Measurements from ENCODE around the gene LRRC4C. TPM values are rescaled to one million over a fixed set of nuclear protein-coding genes. Genes with fewer than 3 reads are reported as not detected.
A peak's percentile ranks its signal among the peaks of the same experiment; 100 is the strongest.

The LRRC4C gene
- 1 to 10 TPM in 11 of 12 donors, not detected in 1; 1.9 to 7.3 (median 3.2) TPM for polyA plus RNA-seq (ENCODE audit: insufficient read length in 12 of 12)
- long read RNA-seq, donor 1, full-length matches to known transcripts, result 1 of 7 reads
- long read RNA-seq, donor 1, partial matches to known transcripts, result 6 of 7 reads
- long read RNA-seq, donor 1, other reads (novel, unspliced or antisense), result 0 of 7 reads
- long read RNA-seq, donor 2, full-length matches to known transcripts, result 1 of 1 reads
- long read RNA-seq, donor 2, partial matches to known transcripts, result 0 of 1 reads
- long read RNA-seq, donor 2, other reads (novel, unspliced or antisense), result 0 of 1 reads
- long read RNA-seq, donor 3, result 0 reads
- long read RNA-seq, donor 4, result 0 reads
- long read RNA-seq, donor 5, result 0 reads
- long read RNA-seq, donor 6, result 0 reads
- long read RNA-seq, donor 7, result 0 reads
- long read RNA-seq, donor 8, result 0 reads
- long read RNA-seq, donor 9, result 0 reads
- long read RNA-seq, donor 10, full-length matches to known transcripts, result 1 of 1 reads
- long read RNA-seq, donor 10, partial matches to known transcripts, result 0 of 1 reads
- long read RNA-seq, donor 10, other reads (novel, unspliced or antisense), result 0 of 1 reads
- long read RNA-seq, donor 11, result 0 reads

DNA sequence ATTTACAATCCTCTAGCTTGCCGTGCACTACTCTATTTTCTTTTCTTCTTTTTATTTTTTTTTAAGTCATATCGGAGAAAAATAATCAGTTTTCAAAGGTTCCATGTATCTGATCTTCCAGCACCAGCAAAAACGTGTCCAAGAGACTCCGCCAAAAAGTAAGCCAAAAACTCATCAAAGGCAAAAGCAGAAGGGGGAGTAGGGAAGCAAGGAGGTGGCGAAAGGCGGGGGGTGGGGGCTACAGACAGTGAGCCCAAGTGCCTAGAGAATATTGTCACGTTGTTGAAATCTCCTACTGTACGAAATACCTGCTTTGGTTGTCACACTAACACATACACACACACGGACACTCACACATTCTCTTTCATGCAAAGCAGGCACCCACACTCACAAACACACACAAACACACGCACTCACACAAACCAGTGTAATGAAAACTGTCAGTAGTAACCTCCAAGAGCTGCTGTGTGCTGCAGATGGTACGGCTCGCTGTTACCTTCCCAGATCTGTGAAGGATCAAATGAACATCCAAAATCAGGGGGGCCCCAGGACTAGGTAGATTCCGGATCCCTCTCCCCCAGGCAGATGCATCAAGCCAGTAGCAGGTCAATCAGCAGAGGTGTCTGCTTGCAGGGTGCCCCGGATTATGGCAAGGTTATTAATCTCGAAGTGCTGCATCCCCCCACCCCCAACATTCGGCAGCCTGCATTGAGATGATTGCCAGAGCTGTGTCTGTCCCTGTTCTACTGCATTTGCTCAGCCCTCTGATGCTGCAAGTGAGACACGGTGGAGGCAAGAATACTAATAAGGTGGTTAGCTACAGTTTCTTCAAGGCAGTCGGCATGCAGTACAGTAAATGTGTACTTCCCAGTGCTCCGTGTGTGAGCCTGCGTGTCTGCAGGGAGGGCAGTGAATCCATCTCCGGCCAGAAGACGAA, at the start of gene LRRC4C:
Gene LRRC4C, minus strand, starts transcription at position 188 of the 937 bp plus-strand sequence.
- DNase-seq, result no peak

DNA sequence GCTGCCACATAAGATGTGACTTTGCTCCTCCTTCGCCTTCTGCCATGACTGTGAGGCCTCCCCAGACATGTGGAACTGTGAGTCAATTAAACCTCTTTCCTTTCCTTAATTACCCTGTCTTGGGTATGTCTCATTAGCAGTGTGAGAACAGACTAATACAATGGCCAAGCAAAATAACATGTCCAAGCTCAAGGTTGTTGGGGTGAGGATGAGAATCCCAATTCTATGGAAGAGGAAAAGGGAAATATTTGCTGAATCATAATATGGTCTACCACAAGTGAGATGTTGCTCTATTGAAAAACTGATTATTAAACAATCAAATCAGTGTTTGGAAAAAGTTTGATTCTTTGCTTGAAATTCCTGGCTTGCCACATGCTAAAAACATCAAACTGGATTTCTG, 48.7 kb upstream of the LRRC4C start:
- no peak for DNase-seq

DNA sequence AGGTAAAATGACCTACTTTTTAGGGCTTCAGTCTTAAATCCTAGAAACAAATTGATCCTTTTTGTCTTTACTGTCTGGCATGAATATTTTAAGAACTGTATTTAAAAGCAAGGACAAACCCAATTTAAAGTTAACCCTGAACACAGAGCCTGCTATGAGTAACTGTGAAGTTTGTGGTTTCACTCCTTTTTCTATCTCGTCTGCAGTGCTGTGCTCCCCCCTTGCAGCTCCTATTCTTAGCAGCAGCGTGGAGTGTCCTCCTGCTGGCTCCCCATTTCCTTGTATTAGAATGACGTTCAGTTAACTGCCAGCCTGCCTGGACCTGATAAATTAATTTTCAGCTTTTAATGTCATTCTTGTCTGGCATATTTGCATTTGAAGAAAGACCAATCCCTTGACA, 40.0 kb upstream of the LRRC4C start:
- DNase-seq, result no peak

DNA sequence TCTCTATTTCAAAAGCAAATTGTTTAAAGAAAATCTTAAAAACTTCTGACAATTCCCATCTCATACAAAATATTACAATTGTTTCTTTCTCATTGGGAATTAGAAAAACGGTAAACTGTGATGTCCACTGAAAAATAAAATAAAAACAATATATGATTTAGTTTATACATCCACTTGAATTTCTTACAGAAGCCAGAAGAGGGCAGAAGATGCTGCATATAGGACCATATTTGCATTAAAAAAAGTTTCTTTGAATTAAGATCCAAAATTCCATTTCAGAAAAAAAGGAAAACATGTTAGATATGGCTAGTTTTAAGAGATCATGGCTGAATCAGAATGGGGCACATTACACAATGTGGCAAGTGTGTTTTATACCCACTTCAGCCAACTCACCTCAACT, 39.3 kb upstream of the LRRC4C start:
- DNase-seq, result peak; percentile 16

DNA sequence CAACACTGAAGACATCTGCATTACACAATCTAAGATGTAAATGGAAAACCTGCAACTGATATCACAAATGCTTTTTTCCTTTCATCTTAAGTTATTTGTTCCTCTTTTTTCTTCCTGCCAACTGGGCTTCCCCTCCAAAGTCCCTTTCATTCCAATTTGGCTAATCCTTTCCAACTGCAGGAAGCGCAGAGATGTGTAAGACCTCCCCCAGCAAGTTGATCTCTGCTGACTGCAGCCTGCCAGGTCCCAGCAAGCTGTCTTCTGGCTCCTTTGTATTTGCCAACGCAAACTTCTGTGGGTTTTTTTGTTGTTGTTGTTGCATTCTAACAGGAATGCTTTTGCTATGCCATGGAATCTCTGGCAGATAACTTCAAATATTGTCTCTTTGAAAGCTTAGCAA, 38.5 kb upstream of the LRRC4C start:
- peak; percentile 57 for DNase-seq

DNA sequence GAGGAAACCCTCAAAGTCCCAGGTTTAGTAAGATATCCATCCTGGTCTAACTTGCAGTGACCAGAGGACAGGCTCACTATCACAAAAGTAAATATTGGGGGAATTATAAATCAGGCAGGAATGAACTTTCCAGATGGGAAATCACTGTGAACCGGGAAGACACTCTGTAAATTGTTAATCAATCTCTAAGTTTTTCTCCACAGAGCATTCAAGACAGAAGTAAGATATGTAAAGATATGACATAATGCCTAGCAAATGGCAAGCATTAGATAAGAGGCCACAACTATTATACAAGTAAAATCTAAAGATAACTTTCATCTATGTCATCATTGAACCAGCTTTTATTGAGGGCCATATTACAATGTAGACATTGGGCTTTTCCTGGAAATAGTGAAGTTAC, 35.3 kb upstream of the LRRC4C start:
- no peak for DNase-seq

DNA sequence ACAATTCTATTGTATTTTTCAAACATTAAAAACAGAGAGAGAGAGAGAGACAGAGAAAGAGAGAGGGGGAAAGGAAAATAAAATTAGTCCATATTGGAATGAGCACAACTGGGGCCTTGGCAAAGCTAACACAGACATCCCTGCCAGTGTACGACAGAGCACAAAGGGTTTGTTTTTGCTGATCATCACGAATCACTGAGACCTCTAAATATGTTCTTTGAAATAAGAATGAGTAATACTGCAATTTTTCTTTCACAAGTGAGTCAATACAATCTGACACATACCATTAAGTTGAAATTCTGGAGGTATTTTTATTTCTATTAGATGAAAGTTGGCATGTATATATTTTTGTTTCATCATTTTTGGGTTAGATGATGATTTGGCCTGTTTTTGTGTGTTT, 27.0 kb upstream of the LRRC4C start:
- DNase-seq, result no peak

DNA sequence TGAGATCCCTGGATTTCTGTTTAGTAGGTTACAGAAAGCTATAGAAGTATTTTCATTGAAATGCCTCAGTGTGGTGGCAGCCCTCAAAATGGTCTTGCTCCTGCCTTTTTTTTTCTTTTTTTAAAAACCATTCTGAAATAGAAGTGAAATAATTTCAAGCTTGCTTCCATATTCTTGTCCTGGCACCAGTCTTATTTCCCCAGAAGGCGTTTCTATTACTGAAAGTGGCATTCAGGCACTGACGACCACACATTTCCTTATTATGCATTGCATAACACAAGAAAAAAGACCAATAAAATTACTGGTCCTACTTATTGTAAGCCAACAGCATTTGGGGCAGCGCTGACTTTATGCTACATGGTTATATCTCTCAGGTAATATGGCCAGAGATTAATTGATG, 24.5 kb upstream of the LRRC4C start:
- DNase-seq, result no peak

DNA sequence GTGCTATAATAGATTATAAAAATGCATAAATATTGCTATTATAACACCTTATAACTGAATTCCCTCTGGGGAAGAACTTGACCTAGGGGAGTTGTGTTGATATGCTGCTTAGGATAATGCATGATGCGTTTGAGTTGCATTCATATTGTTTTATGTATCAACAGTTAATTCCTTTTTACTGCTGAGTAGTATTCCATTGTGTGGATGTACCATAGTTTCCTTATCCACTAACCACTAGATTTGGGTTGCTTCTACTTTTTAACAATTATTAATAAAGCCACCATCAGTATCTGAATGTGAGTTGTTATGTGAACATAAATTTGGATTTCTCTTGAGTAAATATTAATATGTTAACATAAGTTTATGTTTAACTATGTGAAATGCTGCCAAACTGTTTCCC, 19.7 kb upstream of the LRRC4C start:
- DNase-seq, result no peak

DNA sequence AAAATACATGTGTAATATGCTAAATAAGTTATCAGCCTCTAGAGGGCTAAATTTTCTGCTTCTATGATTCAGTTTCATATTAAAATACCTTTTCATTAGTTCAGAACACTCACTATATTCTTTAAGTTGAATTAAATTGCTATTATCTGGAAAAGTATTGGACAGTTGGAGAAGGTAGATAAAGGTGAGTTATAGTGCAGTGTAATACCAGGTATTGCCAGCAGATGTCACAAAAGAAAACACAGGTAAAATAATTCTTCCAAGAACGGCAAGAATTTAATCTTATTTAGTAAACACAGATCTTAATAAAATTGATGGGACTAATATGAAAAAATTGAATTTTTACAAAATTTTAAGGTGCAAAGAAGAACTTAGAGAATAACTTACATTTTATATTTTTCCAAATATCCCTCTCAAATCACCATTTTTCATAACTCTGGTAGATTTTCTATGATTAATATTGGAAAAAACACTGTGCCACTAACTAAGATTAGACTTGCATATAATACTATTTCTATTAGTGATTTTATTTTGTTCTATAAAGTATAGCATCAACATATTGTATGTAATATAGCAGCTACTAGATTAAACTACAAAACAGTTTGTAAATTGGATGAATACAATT, 1.7 kb upstream of the LRRC4C start:
- DNase-seq, result no peak

DNA sequence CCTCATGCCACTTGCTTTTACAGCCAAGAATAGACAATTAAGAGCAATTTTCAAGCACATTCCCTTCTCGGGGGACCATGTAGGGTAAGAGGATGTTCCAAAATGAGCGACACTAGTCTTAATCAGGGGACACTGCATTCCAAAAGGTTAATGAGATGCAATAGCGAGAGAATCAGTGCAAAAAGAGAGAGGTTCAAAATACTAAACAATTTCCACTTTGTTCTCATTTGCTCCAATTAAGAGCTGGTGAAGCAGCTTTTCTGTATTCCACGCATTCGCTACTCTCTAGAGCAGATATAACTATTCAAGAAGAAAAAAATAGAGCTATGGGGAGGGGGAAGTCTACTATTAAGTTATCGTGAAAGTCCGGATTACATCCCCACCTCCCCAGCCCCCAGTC, 811 bp downstream of the LRRC4C start:
- DNase-seq, result no peak

DNA sequence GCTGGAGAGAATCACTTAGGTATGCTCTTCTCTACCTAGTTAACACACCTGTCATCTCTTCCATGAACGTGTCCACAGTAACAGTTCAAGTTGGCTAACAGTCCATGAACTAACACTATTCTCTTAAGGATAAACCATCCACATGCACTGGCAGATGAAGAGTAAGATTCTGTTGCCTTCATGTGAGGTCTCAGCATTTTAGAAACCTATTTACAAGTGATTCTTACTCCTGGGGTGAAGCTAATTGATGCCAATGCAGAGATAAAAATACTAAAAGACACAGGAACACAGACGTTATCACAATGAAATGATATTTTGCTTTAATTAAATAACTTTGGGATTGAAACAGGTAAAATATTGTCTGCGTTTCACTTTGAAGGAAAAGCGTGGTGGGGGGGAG, 1.3 kb downstream of the LRRC4C start:
- DNase-seq, result no peak

DNA sequence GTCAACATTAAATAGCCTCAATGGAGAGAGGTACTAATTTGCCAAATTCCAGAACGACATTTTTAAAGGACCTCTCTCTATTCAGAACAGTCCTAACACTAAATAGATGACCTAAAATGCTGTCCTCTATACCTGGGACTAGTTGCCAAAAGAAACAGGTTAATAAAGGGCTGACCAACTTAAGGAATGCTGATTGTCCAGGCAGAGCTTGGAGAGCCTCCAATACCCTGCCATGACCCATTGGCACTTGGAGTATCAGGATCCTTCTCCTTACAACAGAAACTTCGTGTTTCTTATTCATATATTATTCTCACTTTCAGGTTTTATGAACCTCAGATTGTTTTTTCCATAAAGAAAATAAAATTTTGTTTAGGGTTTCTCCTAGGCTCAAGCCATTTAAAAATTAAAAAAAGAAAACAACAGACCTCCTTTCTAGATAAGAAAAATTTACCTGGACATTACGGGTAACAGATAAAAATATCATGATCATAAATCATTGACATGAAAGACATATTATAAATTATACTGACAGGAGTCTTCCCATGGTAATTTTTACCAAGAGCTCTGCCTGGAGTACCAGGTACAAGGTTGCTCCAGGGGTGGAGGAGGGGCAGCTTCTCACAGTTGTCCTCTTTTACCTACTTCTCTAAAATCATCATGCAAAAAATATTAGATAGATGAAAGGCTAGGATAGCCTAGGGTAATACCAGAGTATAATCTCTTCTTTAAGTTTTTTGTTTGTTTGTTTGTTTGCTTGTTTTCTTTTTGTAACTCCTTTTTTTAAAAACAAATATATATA, 2.0 kb downstream of the LRRC4C start:
- DNase-seq, result no peak

DNA sequence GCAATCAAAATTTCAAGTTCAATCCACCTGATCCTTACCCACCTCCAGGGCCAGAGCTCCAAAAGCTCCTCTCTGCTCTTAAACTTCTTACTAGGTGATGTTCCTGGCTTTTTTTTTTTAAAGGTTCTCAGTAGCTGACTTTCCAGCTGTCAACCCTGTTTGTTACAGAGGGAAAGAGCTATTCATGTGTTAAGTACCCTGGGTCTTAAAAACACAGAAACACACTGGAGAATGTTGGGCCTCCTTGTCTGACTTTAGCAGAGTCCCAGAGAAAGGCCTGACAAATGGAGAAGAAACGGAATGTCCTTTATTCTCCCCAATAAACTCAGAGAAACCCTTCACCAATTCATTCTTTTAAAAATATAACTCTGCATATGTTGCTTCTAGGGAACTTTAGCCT, 3.2 kb downstream of the LRRC4C start:
- DNase-seq, result no peak

DNA sequence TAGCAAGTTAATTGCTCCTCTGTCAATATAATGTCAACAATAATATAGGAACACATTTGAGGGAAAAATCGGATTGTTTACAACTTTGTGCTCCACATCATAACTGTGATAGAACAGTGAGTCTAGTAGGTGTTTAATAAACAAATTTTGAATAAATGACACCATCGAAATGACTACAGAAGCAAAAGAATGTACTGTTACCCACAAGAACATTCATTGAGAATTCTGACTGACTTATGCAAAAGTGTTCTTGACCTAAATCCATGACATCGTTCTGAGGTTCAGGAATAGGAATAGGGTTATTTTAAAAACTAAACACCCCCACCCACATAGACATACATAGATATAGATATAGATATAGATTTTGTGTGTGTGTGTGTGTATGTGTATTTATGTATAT, 8.4 kb downstream of the LRRC4C start:
- no peak for DNase-seq

DNA sequence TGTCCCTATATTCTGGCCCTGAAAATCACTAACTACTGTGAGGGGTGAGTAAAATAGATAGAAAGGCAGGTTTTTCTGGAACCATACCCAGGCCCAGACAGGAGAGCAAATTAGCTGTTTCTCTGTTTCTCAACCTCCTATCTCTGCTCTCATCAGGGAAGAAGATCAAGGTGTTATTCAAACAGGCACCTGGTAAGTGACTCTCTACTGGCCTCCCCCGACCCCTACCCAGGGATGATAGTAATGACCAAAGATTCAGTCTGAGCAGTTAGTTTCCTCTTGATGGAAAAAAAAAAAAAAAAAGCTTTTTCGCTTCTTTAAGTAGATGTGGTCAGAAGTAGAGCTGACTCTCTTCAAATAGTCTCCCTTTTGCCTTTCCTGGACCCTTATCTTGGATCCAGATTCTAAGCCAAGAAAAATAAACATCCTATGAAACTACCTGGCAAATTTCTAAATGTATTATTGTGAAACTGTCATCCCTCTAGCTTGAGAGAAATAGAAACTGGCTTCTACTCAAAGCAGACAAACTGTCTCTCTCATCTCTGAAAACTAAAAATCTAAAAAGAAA, 9.9 kb downstream of the LRRC4C start:
- no peak for DNase-seq

DNA sequence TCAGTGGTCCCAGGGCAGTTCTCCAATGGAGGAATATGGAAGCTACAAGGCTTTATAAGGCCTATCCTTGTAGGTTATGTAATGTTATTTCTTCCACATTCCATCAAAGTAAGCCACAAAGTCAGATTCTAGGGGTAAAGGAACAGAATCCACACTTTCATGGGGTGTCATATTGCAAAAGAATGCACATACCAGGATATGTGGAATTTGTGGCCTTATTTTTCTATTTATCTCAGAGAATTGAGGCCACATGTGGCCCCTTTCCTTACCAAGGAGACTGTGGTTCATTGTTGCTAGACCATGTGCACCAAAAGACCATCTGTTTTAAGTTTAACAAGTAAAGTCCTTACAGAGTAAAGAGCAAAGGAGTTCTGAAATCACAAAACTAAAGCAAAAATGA, 12.9 kb downstream of the LRRC4C start:
- no peak for DNase-seq

DNA sequence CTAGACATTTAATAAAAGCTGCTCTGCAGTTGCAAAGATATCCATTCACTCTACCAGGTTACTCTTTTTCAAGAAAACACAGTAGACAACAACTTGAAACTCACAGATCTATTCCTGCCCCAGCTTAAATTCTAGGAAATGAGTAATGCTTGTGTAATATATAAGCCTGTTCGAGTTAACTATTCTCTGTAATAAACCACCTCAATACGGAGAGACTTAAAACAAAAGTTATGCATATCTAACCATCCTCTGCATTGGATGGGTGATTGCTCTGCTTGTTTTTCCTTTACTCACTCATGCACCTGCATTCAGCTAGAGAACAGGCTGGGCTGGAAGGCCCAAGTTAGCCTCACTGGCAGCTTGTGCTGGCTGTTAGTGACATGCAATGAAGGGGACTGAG, 13.3 kb downstream of the LRRC4C start:
- no peak for DNase-seq

DNA sequence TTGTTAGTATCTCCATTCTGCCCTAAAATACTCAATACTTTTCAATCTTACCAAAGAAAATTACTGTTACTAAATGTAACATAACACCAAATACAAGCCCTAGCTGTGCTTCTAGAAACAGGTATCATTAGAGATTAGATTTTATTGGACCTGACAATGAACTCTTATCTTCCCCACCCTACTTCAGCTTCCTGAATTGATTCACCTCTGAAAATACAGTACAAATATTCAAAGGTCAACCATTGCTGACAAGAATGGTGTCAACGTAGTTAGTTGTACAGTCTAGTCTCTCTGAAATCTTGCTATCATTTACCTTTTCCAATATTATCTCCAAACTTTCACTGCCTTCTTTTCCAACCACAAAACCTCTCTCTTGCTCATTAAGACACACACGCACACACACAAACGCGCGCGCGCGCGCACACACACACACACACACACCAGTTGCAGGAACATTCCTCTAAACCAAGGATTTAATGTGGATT, 22.4 kb downstream of the LRRC4C start:
- no peak for DNase-seq

DNA sequence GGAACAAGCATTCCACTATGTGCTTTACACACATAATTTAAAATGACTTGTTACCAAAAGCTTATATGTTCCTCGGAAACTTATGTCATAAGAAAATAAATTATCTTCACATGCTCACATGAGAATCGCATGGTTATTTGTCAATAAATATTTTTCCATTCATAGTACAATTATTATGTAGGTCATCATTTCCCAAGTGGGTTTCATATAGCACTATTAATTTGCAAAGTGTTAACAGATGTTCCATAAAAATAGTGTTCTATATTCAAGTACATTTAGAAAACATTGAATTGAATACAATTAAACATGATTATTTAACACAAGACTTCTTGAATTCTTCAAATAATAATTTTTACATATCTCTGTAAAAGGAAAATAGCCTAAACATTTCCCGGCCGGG, 23.9 kb downstream of the LRRC4C start:
- no peak for DNase-seq

DNA sequence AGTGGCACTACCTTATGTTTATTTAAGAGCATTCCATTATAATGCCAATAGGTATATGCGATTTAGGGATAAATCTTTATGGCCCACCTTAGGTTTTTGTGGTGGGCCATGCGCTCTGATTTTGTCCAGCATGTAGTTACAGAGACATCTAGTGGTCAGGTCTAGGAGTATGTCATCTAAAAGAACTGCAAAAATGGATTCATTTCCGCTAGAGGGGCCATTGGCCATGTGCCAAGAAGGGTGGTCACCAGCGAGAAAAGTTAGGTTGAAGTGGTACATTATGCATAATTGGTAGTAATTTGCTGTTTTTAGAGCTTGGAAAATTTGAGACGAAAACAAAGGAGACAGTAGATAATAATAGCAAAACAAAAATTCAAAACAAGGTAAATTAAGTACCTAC, 27.7 kb downstream of the LRRC4C start:
- DNase-seq, result no peak
